Astrocyte (in vitro differentiated cells and primary cell): ENCODE measurements around the gene EXOC4.

Source experiments
- EZH2 ChIP-seq: IDR thresholded peaks from 2 replicates; pipeline ENCODE4 v1.6.1; 2012; ENCODE audit warnings: mild to moderate bottlenecking, low read length, inconsistent platforms; ENCODE audit not compliant: insufficient read depth
- TF ChIP-seq, protein P1 (sequence below): IDR thresholded peaks from 2 replicates; pipeline ENCODE4 v1.5.1; 2011; ENCODE audit warnings: low read depth, mild to moderate bottlenecking, inconsistent platforms, low read length, moderate library complexity; ENCODE audit not compliant: insufficient read depth

DNA sequence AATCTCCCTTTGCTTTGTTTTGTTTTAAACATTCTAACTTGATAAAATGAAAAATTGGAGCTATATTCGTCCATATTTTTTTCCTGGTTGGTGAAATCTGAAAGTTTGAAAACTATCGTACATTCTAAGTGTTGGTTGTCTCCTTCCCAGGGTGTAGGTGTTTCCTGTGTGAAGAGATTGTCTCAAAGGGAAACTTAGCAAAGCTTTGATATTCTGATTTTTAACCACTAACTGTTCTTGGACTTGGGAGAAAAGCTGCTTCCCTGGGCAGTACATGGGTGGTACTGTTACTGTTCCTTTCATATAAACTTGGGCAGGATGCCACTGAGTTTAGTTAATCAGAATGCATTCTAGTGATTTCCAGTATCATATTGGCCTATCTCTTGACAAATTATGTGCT, 620.8 kb downstream of the EXOC4 start:
- TF ChIP-seq, protein P1, sequence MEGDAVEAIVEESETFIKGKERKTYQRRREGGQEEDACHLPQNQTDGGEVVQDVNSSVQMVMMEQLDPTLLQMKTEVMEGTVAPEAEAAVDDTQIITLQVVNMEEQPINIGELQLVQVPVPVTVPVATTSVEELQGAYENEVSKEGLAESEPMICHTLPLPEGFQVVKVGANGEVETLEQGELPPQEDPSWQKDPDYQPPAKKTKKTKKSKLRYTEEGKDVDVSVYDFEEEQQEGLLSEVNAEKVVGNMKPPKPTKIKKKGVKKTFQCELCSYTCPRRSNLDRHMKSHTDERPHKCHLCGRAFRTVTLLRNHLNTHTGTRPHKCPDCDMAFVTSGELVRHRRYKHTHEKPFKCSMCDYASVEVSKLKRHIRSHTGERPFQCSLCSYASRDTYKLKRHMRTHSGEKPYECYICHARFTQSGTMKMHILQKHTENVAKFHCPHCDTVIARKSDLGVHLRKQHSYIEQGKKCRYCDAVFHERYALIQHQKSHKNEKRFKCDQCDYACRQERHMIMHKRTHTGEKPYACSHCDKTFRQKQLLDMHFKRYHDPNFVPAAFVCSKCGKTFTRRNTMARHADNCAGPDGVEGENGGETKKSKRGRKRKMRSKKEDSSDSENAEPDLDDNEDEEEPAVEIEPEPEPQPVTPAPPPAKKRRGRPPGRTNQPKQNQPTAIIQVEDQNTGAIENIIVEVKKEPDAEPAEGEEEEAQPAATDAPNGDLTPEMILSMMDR: no peak
- TF ChIP-seq EZH2: no peak
